DMS 273 treated with DMSO at 0.1 percent for 48 hours (cell line): ENCODE data around the gene SLC6A16.
"Not testable (repeated sequence)": the region's sequence is repeated elsewhere in the genome, so short reads cannot be mapped to it uniquely, and the experiment has no call there.

ENCODE experiments used
- DNase-seq: peaks from one replicate; lab custom pipeline; 2025; lab: John Stamatoyannopoulos, UW

SLC6A16 gene

DNA sequence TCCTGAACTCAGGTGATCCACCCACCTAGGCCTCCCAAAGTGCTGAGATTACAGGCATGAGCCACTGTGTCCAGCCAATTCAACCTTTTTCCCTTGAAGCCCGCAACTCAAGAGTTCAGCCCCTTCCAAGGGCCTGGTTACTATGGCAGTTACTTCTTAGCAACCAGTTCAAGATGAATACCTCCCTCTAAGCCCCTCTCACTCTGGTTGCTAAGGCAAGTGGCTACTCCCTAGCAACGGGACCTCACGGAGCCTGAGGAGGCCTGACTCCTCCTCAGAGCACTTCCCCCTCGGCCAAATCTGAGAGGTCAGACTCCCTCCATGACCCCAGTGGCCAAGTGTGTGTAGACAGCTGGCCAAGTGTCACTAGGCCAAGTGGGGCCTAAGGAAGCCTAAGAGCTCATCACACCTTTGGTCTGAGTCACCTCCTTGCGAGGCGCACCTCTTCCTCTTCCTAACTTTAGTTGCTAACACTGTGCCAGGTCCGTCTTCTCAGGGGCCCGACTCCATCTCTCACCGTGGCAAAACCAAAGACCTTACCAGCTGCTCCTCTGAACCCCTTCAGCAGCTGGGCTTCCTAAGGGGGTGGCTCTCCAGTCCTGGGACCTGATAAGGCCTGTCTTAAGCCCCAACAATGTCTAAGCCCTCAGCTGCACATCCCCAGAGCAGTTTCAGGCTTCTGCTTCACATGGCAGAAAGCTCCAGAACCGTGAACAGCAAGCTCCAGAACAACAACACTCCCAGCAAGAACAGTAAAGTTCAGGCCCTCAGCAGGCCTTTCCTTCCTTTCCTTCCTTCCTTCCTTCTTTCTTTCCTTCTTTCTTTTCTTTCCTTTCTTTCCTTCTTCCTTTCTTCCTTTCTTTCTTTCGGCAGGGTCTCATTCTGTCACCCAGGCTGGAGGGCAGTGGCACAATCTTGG, 19.8 kb upstream of the SLC6A16 start:
- no peak for DNase-seq

DNA sequence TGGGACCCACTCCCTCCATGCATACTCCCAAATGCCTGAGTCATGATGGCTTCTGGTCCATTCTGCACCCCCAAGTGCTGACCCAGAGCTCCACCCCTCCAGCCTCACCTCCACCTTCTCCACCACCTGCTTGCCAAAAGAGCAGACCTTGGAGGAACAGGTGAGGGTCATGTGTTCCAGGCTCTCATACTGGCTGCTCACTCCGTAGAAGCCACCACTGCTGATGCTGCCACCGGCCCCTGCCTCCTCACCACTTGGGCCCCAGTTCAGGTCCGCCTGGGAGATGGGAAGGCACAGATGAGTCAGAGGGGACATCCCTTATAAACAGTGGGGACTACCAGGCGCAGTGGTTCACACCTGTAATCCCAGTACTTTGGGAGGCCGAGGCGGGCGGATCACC, 18.1 kb upstream of the SLC6A16 start:
- no peak for DNase-seq

DNA sequence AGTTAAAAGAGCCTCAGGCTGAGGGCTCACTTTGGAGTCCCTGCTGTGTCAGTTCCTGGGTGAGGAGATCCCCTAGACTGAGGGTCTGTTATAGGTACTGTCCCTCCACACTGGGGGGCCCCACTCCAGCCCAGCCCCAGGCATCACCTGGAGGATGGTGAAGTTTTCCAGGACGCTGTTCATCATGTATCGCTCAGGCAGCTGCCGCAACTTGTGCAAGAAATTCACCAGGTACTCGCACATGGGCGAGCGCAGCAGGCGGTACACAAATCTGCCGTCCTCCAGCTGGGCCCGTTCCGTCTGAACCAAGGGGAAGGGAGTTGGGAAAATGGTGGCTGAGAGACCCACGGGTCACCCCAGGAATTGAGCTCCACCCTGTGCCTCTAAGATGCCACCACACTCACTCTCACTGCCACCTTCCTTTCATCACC, 17.3 kb upstream of the SLC6A16 start:
- no peak for DNase-seq

DNA sequence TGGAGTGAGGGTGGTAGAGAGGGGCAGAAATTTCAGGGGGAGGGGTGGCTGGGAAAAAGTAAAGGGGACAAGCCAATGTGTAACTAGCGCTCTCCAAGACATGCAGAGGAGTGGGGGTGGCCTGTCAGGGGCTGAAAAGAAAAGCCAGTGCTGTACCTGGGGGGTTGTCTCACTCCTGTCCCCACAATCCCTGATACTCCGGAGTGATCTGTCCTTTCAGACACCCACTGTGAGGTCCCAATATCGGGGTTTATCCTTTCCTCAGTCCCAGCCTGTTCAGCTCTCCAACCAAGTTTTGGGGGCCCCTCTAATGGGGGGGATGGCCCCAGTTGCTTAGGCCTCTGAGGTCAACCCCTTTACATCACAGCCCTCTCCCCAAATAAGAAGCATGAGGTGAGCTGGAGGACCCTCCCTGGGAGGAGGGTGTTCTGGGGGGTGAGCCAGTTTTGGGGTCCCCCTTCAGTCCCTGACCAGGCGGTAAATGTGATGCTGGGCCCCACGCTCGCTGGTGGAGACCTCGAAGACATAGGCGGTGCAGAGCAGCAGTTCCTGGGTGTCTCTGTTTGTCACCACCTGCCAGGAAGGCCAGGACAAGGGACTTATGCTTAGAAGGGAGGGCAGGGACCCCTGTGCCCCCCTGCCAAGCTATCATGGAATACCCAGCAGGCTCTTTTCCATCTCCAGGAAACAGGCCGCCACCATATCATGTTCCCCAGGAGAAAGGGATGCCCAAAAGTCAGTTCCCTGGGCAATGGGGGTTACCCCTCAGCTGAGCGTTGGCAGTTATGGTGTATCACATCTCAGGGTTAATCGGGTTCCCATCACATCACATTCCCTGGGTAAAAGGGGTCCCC, 16.1 kb upstream of the SLC6A16 start:
- no peak for DNase-seq

DNA sequence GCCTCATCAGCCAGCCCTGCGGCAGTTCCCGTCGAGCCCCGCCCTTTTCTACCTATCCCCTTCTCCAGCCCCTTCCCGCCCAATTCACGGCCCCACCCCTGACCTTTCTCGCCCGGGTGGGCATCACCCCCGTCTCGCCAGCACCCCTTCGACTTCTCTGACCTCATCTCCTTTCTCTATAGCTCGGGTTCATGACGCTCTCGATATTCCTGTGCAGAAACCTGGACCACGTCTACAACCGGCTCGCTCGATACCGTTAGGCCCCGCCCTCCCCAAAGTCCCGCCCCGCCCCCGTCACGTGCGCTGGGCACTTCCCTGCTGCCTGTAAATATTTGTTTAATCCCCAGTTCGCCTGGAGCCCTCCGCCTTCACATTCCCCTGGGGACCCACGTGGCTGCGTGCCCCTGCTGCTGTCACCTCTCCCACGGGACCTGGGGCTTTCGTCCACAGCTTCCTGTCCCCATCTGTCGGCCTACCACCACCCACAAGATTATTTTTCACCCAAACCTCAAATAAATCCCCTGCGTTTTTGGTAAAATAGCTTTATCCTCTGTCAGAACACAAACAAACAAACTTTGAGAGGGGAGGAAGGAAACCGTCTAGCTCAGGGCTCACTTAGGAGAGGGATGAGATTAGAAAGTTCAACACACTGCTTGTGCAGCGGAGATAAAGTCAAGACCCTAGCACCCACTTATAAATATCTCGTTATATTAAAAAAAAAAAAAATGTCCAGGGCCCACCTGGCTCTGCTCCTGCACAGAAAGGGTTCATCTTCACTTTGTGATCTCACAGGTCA, 15.3 kb upstream of the SLC6A16 start:
- no peak for DNase-seq

DNA sequence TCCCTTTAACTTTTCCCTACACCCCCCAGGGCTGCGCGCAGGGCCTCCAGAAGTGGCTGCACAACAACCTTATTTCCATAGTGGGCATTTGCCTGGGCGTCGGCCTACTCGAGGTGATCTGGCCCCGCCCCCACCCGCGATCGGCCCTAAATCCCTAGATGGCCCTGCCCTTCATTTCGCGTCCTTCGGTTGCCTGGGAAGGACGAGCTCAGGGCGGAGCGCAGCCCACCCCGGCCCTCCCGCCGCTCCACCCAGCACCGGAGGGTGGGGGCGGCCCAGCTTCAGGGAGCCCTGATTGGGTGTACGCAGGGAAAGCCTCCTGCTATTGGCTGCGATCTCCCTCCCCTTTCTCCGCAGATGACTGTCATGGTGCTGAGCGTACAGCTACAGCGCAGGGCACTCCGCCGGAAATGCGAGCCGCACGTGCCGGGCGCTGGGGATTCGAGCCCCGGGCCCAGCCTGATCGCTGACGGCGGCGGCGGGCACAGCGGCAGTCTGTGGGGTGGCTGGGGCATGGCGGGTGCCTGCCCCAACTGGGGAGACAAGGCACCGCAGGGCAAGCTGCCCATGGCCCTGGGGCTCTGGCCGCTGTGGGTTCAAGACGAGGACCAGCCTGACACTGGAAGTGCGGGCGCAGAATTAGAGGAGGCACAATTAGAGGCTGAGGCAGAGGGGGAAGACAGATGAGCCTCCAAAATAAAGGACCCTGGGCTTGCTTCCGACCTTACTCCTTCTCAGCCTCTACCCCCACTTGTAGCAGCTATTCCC, 14.5 kb upstream of the SLC6A16 start:
- DNase-seq: no peak

DNA sequence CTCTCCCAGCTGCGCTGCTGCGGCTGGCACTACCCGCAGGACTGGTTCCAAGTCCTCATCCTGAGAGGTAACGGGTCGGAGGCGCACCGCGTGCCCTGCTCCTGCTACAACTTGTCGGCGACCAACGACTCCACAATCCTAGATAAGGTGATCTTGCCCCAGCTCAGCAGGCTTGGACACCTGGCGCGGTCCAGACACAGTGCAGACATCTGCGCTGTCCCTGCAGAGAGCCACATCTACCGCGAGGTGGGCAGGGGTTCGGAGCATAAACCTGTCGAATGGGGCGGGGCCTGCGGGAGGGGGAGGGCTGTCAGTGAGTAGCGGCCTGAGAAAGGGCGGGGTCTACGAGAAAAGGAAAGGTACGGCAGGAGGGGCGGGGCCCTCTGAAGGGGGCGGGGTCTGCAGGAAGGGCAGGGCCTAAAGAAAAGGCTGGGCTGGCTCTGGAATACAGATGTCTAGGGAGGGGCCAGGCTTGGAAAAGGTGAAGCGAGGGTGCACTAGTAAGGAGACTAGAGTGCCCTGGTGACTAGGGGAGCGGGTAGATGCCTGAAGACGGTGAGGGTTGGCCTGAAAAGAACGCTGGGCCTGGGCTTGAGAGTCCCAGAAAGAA, 13.8 kb upstream of the SLC6A16 start:
- DNase-seq: no peak

DNA sequence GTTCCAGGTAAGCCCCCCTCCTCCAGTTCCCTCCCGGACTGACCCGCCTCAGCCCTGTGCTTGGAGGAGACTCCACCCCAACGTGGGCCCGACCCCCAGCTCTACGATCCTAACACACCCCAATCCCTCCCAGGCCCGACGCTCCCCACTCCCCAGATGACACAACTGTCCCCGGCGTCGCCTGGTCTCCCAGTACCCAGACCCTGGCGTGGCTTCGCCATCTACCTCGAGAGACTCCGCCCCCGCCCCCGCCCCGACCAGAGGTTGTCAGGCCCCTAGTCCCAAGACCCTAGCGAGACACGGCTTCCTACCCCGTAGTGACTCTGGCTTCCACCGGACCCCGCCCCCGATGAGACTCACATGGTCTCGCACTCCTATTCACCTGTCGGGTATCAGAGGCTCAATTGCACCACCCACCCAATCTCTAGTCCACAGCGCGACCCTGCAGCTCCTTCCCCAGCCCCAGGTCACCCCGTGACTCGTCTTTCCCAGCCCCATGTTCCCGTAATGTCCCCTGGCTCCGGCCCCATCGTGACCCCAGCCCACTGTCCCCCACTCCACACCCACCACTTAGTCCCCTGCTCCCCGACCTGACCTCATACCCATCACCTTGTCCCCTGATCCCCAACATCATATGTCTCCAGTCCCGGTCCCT, 13.2 kb upstream of the SLC6A16 start:
- DNase-seq: no peak

DNA sequence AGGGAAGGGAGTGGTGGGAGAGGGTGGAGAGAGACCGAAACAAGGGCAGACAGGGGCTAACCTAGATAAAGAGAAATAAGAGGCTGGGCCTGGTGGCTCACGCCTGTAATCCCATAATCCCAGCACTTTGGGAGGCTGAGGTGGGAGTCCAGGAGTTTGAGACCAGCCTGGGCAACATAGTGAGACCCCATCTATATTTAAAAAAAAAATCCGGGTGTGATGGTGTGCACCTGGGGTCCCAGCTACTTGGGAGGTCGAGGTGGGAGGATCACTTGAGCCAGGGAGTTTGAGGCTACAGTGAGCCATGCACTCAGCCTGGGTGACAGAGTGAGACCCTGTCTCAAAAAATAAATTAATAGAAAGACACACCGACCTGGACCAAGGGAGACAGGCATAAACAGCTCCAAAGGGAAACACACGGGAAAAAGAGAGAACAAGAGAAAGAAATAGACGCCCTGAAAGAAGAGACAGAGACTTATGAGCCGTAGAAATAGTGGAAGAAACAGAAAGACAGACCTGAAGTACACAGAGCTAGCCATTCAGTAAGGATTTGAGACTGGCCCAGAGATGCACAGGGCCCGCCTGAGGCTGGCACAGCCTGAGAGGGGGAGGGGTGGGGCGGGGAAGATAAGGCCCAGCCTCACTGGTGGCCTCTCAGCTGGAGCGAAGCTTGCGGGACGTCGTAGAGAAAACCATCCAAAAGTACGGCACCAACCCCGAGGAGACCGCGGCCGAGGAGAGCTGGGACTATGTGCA, 12.5 kb upstream of the SLC6A16 start:
- DNase-seq: no peak

DNA sequence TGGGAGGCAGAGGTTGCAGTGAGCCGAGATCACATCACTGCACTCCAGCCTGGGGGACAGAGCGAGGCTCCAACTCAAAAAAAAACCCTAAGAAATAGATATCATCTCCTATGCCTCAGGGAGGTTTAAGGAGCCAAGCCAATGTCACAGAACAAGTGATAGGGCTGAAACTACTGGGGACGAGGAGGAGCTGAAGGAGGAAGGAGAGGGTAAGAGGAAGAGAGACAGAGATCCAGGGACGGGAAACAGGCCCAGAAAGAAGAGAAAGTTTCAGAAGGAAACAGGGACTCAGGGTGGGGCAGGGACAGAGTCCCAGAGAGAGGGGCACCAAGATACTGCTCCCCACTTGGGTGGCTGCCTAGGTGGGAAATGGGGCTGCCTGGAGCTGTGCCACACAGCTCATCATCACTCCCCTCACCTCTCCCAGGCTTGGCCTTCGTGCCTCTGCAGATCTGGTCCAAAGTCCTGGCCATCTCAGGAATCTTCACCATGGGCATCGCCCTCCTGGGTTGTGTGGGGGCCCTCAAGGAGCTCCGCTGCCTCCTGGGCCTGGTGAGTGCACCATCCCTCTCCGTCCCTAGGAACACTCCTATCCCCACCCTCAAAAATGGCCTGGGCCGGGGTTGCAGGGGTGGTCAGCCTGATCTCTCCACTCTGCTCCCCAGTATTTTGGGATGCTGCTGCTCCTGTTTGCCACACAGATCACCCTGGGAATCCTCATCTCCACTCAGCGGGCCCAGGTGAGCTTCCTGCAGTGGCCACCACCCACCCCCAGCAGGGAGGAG, 11.7 kb upstream of the SLC6A16 start:
- no peak for DNase-seq

DNA sequence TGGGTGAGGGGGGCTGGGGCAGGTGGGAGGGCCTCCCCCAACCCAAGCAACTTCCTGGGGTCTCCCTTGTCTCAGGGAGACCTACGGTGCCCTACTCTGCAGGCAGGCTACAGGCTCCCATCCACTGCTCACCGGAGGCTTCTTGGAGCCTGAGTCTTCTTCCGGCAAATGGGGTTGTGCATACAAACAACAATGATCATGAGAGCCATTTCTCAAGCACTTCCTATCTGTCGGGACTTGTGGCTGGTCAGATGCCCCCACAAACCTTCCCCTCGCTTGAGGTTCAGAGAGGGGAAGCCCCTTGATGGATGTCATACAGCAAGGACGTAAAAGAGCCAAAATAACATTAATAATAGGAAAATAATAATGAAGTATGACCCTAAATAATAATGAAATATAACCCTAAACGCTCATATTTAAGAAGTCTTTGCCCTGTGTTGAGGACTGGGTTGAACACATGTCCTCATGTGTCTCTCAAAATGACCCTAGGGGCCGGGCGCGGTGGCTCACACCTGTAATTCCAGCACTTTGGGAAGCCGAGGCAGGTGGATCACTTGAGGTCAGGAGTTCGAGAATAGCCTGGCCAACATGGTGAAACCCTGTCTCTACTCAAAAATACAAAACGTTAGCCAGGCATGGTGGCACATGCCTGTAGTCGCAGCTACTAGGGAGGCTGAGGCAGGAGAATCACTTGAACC, 10.9 kb upstream of the SLC6A16 start:
- DNase-seq: no peak

DNA sequence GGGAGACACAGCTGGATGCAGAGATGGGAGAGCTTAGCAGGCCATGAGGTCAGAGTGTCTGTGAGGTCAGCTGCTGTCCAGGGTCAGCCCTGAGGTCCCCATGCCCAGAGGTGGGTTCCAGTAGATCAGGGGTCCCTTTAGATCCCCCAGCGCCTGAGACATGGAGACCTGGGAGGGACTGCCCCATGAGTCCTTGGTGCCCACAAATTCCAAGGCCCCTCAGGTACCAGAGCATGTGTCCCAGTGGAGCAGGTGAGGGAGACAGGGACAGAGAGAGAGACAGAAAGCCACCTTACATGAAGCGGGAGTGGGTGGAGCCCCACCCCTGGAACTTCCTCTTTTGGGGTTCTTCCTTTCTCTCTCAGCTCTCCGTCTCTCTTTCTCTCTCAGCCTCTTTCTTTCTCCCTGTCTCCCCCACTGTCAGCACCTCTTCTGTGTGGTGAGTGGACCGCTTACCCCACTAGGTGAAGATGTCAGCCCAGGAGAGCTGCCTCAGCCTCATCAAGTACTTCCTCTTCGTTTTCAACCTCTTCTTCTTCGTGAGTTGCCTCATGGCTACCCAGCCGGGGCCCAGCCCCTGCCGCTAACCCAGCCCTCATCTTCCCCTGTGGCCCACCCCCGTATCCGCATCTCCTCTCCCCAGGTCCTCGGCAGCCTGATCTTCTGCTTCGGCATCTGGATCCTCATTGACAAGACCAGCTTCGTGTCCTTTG, 10.2 kb upstream of the SLC6A16 start, which contains the start of gene CD37:
Gene CD37 (plus strand): TSS at position 336 of the 713 bp plus-strand sequence. CDS start 135 bp downstream, at position 471.
- DNase-seq: no peak

DNA sequence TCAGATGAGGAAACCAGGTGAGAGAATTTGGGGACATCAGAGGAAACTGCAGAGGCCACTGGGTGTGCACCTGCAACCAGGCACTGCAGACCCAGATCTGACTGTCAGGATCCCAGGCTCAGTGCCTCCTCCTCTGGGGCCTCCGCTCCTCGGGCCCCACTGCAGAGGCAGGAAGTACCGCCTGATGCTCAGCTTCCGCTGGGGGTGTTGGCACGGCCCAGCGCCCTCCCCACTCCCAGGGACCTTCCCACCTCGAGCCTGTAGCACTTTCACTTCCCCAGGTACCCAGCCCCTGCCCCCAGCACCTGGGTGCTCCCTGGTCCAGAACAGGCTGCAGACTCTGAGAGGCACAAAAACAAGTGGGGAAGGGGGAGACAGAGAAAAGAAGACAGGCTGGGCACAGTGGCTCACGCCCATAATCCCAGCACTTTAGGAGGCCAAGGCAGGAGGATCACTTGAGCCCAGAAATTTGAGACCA, 8.9 kb upstream of the SLC6A16 start:
- DNase-seq: no peak

DNA sequence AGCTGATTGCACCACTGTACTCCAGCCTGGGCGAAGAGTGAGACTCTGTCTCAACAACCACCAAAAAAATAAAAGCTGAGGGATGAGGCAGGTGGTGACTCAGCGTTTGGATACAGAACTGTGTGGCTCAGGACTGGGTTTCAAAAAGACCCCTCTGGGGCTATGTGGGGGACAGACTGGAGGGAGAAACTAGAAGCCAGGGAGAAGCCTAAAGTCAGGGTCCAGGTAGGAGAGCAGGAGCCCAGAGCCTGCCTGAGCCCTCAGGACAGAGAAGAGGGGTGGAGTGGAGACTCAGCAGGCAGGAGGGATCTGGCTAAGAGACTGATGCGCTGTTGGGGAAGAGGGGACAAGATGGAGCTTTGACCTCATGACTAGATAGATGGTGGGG, 8.4 kb upstream of the SLC6A16 start:
- no peak for DNase-seq

DNA sequence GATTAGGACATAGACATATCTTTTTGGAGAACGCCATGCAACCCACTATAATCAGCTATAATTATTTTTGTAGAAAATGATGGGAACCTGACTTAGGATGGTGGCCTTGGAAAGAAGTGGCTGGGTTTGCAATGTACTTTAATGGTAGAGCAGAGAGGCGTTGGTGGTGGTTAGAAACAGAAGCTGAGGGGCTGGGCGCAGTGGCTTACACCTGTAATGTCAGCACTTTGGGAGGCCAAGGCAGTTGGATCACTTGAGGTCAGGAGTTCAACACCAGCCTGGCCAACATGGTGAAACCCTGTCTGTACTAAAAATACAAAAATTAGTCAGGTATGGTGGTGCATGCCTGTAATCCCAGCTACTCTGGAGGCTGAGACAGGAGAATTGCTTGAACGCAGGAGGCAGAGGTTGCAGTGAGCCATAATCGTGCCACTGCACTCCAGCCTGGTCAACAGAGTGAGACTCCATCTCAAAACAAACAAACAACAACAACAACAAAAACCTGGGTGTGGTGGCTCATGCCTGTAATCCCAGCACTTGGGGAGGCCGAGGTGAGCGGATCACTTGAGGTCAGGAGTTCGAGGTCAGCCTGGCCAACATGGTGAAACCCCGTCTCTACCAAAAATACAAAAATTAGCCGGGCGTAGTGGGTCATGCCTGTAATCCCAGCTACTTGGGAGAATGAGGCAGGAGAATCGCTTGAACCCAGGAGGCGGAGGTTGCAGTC, 7.9 kb upstream of the SLC6A16 start:
- not testable (repeated sequence) for DNase-seq

DNA sequence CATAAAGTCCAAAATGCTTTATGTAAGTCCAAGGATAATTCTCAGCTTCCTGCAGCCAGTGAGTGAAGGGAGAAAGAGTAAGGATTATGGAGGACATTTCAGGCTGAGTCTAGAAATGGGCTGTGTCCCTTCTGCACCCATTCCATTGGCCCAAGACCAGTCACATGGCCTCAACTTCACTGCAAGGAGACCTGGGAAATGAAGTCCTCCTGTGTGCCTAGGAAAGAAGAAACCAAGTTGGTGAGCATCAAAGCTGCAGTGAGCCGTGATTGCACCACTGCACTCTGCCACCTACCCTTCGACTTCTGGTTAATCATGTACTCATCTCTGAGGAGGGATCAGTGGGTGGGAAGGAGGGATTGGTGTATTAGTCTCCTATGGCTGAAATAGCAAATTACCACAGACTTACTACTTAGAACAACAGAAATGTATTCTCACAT, 6.6 kb upstream of the SLC6A16 start:
- peak; percentile 47 for DNase-seq

DNA sequence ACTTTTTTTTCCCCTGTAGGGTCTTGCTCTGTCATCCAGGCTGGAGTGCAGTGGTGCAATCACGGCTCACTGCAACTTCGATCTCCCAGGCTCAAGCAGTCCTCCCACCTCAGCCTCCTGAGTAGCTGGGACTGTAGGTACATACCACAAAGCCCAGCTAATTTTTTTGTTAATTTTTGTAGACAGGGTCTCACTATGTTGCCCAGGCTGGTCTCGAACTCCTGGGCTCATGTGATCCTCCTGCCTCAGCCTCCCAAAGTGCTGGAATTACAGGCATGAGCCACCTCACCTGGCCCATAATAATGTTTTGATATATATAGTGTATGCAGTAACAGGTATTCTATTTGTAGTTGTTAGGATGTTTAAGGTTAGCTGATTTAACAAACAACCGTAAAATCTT, 6.2 kb upstream of the SLC6A16 start:
- not testable (repeated sequence) for DNase-seq
